Gastroesophageal sphincter (tissue), 4 donors: ENCODE measurements around the gene PILRB. TPM values are rescaled to one million over a fixed set of nuclear protein-coding genes. Genes with fewer than 3 reads are reported as not detected.
"Not testable (repeated sequence)": the region's sequence is repeated elsewhere in the genome, so short reads cannot be mapped to it uniquely, and the experiment has no call there.

Experiments used
- ATAC-seq: fragments of 150-250 bp; one replicate; pipeline ENCODE4 v1.9.1; 2016; ENCODE audit warnings: mild to moderate bottlenecking, moderate library complexity
- H3K27ac ChIP-seq, 4 donors: fragments of 200-600 bp; sonication (generic) in 3 of 4; 1 replicate in 3 of 4; 2 replicates in 1 of 4; pipeline ENCODE4 v1.5.1; 2016 to 2019
- H3K27me3 ChIP-seq: fragments of 200-600 bp; sonication (generic); one replicate; pipeline ENCODE4 v1.5.1; 2019
- H3K36me3 ChIP-seq, 2 donors: fragments of 200-600 bp; sonication (generic); one replicate each; pipeline ENCODE4 v1.5.1; 2019; ENCODE audit warnings: control low read depth in 1 of 2
- H3K4me1 ChIP-seq, 3 donors: fragments of 200-600 bp; sonication (generic); 1 replicate in 2 of 3; 2 replicates in 1 of 3; pipeline ENCODE4 v1.5.1; 2016 to 2019; ENCODE audit warnings: control low read depth in 2 of 3
- H3K4me3 ChIP-seq, 2 donors: fragments of 200-600 bp; sonication (generic); one replicate each; pipeline ENCODE4 v1.5.1; 2019; ENCODE audit warnings: mild to moderate bottlenecking in 1 of 2, moderate library complexity in 1 of 2
- H3K9me3 ChIP-seq, 3 donors: fragments of 200-600 bp; sonication (generic); one replicate each; pipeline ENCODE4 v1.5.1; 2017 to 2019; ENCODE audit warnings: control low read depth in 2 of 3
- CTCF ChIP-seq, 4 experiments: fragments of 200-600 bp in 2 of 4; fragments of 450-650 bp in 2 of 4; sonication (generic) in 1 of 4; IDR thresholded peaks; one replicate each; pipeline ENCODE4 v1.5.1; 2017 to 2019; ENCODE audit warnings: antibody characterized with exemption in 4 of 4, mild to moderate bottlenecking in 2 of 4, moderate library complexity in 2 of 4
- EP300 ChIP-seq: sonication (generic); formaldehyde crosslinking; IDR thresholded peaks from one replicate; pipeline ENCODE4 v1.6.1; 2017; ENCODE audit warnings: antibody characterized with exemption, mild to moderate bottlenecking
- POLR2A ChIP-seq, 2 donors: fragments of 450-650 bp; IDR thresholded peaks; one replicate each; pipeline ENCODE4 v1.6.1; 2017; ENCODE audit warnings: antibody characterized with exemption in 2 of 2, mild to moderate bottlenecking in 2 of 2, moderate library complexity in 1 of 2
- POLR2AphosphoS5 ChIP-seq: sonication (generic); formaldehyde crosslinking; IDR thresholded peaks from one replicate; pipeline ENCODE4 v1.6.1; 2017; ENCODE audit warnings: antibody characterized with exemption
- WGBS, 2 donors: methylation state at CpG; one replicate each; pipeline ENCODE4 v1.1.5; 2018; ENCODE audit warnings: low coverage in 1 of 2; 5-methylcytosine and 5-hydroxymethylcytosine counted together
- total RNA-seq, 4 donors: library from RNA; depleted of rRNA; stranded (reverse); fragments of >200 nt; gene quantifications; one replicate each; pipeline ENCODE4 v1.1.0, GENCODE V29; 2016

PILRB gene
- total RNA-seq, 4 donors from 2014 or later: 11.8 to 61.8 (median 24.2) TPM

- 17 to 38% methylated on average over 1 to 5 of the region's 6 CpGs for WGBS, 2 donors
- Histone ChIP-seq H3K9me3 (no peaks in the 10 kb centered on the region), H3K36me3 (peaks cover 0 to 78% of the 10 kb centered on the region in 2 donors), H3K4me3 (no peak overlapping the region), H3K27me3 (no peaks in the 10 kb centered on the region), H3K4me1 (peaks cover 0 to 34% (median 0%) of the 10 kb centered on the region in 3 donors), H3K27ac (peak overlapping the region in 1 of 4 donors; percentile 48)
- TF ChIP-seq EP300 (no peak), POLR2A (IDR thresholded peaks at IDR 0.05) (no peak), CTCF (IDR thresholded peaks at IDR 0.05) (no peak), POLR2AphosphoS5 (no peak)
- ATAC-seq: peak; percentile 42
These were observed 15.2 kb upstream of the PILRB start for GRCh38 chr7:100342765-100343164.

DNA sequence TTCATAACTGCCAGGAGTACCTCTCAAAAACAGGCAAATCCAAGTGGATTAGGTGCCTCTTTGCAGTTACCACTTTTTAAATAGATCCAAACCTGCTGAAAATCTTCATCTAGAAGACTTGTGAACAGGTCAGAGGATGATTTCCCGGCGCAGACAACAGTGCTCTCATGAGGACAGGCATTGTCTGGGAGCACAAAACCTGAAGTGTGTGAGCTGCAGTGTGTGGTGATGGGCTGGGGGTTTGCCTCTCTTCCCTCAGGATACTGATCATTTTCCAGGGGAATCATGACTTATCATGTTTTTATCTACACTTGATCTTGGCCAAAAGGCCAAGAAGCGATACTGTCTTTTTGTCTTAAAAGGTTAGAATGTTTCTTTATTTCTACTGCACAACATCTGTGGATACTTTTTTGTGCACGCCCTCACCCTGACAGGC, 13.8 kb upstream of the PILRB start:
- not testable (repeated sequence) for H3K27me3 ChIP-seq, H3K4me3 ChIP-seq, H3K9me3 ChIP-seq, ATAC-seq
- WGBS, 2 donors: 76% methylated on average over 3 of the region's 4 CpGs; no CpG with 5 or more reads in 1 of the 2 donors
- peak overlapping the region in 1 of 4 donors; percentile 60 for H3K27ac ChIP-seq
- peaks cover 0 to 36% (median 0%) of the 10 kb centered on the region in 3 donors for H3K4me1 ChIP-seq
- peaks cover 0 to 80% of the 10 kb centered on the region in 2 donors for H3K36me3 ChIP-seq

- H3K9me3 ChIP-seq, H3K4me3 ChIP-seq, H3K27me3 ChIP-seq: not testable (repeated sequence)
- peaks cover 0 to 36% (median 0%) of the 10 kb centered on the region in 3 donors for H3K4me1 ChIP-seq
- H3K36me3 ChIP-seq: peaks cover 0 to 80% of the 10 kb centered on the region in 2 donors
- peak in 1 of 4 experiments; percentile 45 for TF ChIP-seq CTCF (IDR thresholded peaks at IDR 0.05)
- ATAC-seq: peak; percentile 77
- 31 to 75% methylated on average over 4 to 6 of the region's 13 CpGs for WGBS, 2 donors
- peak overlapping the region in 3 of 4 donors; percentile 57 to 64 (median 60) for H3K27ac ChIP-seq
These were observed 13.2 kb upstream of the PILRB start for GRCh38 chr7:100344560-100345287.

DNA sequence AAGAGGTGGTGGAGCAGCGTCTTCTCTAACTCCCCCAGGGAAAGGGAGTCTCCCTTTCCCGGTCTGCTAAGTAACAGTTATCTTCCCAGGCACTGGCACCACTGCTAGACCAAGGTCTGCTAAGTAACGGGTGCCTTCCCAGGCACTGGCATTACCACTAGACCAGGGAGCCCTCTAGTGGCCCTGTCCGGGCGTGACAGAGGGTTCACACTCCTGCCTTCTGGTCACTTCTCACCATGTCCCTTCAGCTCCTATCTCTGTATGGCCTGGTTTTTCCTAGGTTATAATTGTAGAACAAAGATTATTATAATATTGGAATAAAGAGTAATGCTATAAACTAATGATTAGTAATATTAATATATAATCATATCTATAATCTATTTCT, 12.6 kb upstream of the PILRB start:
- peak in 3 of 4 experiments; percentile 25 to 53 (median 38) for TF ChIP-seq CTCF (IDR thresholded peaks at IDR 0.05)
- WGBS, 2 donors: 0% methylated on average over 2 to 3 of the region's 5 CpGs
- not testable (repeated sequence) for H3K9me3 ChIP-seq, H3K4me3 ChIP-seq, H3K27me3 ChIP-seq, H3K27ac ChIP-seq
- peak; percentile 39 for ATAC-seq
- Histone ChIP-seq H3K4me1 (peaks cover 0 to 36% (median 0%) of the 10 kb centered on the region in 3 donors), H3K36me3 (peaks cover 0 to 81% of the 10 kb centered on the region in 2 donors)

DNA sequence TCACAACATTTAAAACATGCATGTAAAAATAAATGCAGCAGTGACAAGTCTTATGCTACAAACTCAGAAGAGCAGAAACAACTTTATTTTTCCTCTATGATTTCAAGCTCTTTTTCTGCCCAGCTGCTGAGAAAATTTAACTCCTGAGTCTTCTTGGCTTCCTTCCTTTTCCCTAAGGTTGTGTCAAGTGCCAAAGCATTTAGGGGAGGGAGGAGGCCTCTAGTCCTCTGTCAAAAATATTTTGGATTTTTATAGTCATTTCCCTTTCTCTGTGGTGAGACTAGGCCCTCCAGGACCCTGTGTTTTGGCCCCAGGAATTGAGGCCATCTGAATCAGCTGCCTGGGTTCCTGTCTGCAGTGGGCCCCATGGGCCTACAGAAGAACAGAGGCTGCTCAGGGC, 11.0 kb upstream of the PILRB start:
- no peaks in the 10 kb centered on the region for H3K9me3 ChIP-seq
- no peaks in the 10 kb centered on the region for H3K27me3 ChIP-seq
- H3K36me3 ChIP-seq: peaks cover 0 to 86% of the 10 kb centered on the region in 2 donors
- TF ChIP-seq POLR2AphosphoS5 (no peak), CTCF (IDR thresholded peaks at IDR 0.05) (no peak), POLR2A (IDR thresholded peaks at IDR 0.05) (no peak), EP300 (no peak)
- H3K4me1 ChIP-seq: peaks cover 0 to 36% (median 0%) of the 10 kb centered on the region in 3 donors
- no peak overlapping the region for H3K4me3 ChIP-seq
- peak overlapping the region in 1 of 4 donors; percentile 36 for H3K27ac ChIP-seq
- no peak for ATAC-seq
